Lower leg skin (tissue), 4 donors: ENCODE results near the gene HNRNPK. TPM values are rescaled to one million over a fixed set of nuclear protein-coding genes. Genes with fewer than 3 reads are reported as not detected.

Source experiments
- DNase-seq, 2 donors: peaks; one replicate each; pipeline ENCODE4 v3.0.0-alpha.2; 2019; ENCODE audit warnings: low spot score in 2 of 2
- H3K4me3 ChIP-seq: fragments of 200-600 bp; sonication (generic); 2 replicates; pipeline ENCODE4 v1.5.1; 2017; ENCODE audit warnings: mild to moderate bottlenecking, low read depth; ENCODE audit not compliant: poor library complexity, severe bottlenecking
- POLR2A ChIP-seq, 2 donors: fragments of 450-650 bp; IDR thresholded peaks; one replicate each; pipeline ENCODE4 v1.6.1; 2016 to 2017; ENCODE audit warnings: antibody characterized with exemption in 2 of 2, mild to moderate bottlenecking in 1 of 2, moderate library complexity in 1 of 2
- WGBS, 2 donors: methylation state at CpG; one replicate each; pipeline ENCODE4 v1.1.5; 2018; 5-methylcytosine and 5-hydroxymethylcytosine counted together
- intact Hi-C: fragments of 100-400 bp; cut with DNase I; formaldehyde crosslinking; loops from one replicate; pipeline ENCODE4 v1.15.0; 2023; ENCODE audit warnings: low total_unique reads
- total RNA-seq, 4 donors: library from RNA; depleted of rRNA; stranded (reverse); fragments of >200 nt; gene quantifications; one replicate each; pipeline ENCODE4 v1.1.0, GENCODE V29; 2016
- TF ChIP-seq, protein P1 (sequence below), 3 donors: fragments of 450-650 bp; IDR thresholded peaks; one replicate each; pipeline ENCODE4 v1.5.1; 2016; ENCODE audit warnings: antibody characterized with exemption in 3 of 3, mild to moderate bottlenecking in 3 of 3, moderate library complexity in 2 of 3

Gene HNRNPK
- total RNA-seq, 4 donors from 2014 or later, result 398 to 493 (median 413) TPM

GRCh38 chr9:83965350-83966208, 14.4 kb downstream of the HNRNPK start:
- DNase-seq, result peak in 1 of 2 donors; percentile 43
- TF ChIP-seq, protein P1, sequence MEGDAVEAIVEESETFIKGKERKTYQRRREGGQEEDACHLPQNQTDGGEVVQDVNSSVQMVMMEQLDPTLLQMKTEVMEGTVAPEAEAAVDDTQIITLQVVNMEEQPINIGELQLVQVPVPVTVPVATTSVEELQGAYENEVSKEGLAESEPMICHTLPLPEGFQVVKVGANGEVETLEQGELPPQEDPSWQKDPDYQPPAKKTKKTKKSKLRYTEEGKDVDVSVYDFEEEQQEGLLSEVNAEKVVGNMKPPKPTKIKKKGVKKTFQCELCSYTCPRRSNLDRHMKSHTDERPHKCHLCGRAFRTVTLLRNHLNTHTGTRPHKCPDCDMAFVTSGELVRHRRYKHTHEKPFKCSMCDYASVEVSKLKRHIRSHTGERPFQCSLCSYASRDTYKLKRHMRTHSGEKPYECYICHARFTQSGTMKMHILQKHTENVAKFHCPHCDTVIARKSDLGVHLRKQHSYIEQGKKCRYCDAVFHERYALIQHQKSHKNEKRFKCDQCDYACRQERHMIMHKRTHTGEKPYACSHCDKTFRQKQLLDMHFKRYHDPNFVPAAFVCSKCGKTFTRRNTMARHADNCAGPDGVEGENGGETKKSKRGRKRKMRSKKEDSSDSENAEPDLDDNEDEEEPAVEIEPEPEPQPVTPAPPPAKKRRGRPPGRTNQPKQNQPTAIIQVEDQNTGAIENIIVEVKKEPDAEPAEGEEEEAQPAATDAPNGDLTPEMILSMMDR (IDR thresholded peaks at IDR 0.05), result no peak
- TF ChIP-seq POLR2A (IDR thresholded peaks at IDR 0.05), result no peak
- WGBS, 2 donors, result 72 to 73% methylated on average over 11 of the region's 11 CpGs
- H3K4me3 ChIP-seq, result no peak overlapping the region
- intact Hi-C loops, result no loop called here

- WGBS, 2 donors, result 58 to 73% methylated on average over 2 of the region's 2 CpGs
- intact Hi-C loops, result no loop called here
- H3K4me3 ChIP-seq, result no peak overlapping the region
- TF ChIP-seq, protein P1 (IDR thresholded peaks at IDR 0.05), result no peak
- no peak for TF ChIP-seq POLR2A (IDR thresholded peaks at IDR 0.05)
- no peak for DNase-seq
Observed at GRCh38 chr9:83964973-83965349, 15.1 kb downstream of the HNRNPK start.

DNA sequence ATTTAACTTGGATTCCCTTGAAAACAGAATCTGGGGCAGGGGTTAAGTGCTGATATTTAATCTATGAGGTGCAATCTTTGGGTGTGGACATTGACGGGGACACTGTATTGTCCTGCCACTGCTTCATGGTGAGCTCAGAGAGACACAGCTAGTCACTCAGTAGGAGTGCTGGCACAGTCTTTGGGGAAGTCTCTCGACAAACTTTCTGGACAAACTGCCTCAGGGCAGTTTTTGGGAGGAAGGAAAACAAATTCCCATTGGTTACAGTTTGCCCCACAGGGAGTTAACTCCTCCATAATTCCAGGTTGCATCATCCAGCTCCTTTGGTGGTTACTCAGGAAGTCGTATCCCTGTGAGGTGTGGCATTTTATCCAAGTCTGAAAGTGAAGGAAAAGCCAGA, 17.9 kb downstream of the HNRNPK start:
- TF ChIP-seq POLR2A (IDR thresholded peaks at IDR 0.05), result no peak
- TF ChIP-seq, protein P1 (IDR thresholded peaks at IDR 0.05), result no peak
- WGBS, 2 donors, result 40 to 42% methylated on average over 3 of the region's 3 CpGs
- intact Hi-C loops, result no loop called here
- no peak for DNase-seq
- no peak overlapping the region for H3K4me3 ChIP-seq

- 92 to 94% methylated on average over 5 of the region's 5 CpGs for WGBS, 2 donors
- intact Hi-C loops, result no loop called here
- no peak for TF ChIP-seq POLR2A (IDR thresholded peaks at IDR 0.05)
- TF ChIP-seq, protein P1 (IDR thresholded peaks at IDR 0.05), result no peak
- H3K4me3 ChIP-seq, result no peak overlapping the region
- no peak for DNase-seq
Observed at GRCh38 chr9:83960991-83961390, 19.0 kb downstream of the HNRNPK start.

GRCh38 chr9:83959061-83959460, 21.0 kb downstream of the HNRNPK start:
- intact Hi-C loops, result no loop called here
- no peak for DNase-seq
- WGBS, 2 donors, result 63 to 73% methylated on average over 4 of the region's 4 CpGs
- no peak overlapping the region for H3K4me3 ChIP-seq
- TF ChIP-seq, protein P1 (IDR thresholded peaks at IDR 0.05), result no peak
- no peak for TF ChIP-seq POLR2A (IDR thresholded peaks at IDR 0.05)

DNA sequence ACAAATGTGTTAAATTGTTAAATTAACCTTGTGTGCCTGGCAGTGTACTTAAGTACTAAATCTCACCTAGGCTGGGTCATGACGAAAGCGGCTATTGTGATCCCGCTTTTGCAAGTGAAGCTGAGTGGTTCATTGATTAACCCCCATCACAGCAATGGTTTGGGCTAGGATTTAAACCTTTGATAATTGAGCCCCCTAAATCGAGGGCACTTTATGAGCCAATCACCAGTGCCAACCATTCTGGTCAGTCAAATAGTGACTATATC, 22.8 kb downstream of the HNRNPK start:
- H3K4me3 ChIP-seq, result no peak overlapping the region
- no peak for DNase-seq
- TF ChIP-seq, protein P1 (IDR thresholded peaks at IDR 0.05), result no peak
- TF ChIP-seq POLR2A (IDR thresholded peaks at IDR 0.05), result no peak
- 54 to 64% methylated on average over 4 of the region's 4 CpGs for WGBS, 2 donors
- intact Hi-C loops, result no loop called here
